ENCODE results near the gene PCF11.
"Not testable (repeated sequence)": the region's sequence is repeated elsewhere in the genome, so short reads cannot be mapped to it uniquely, and the experiment has no call there.

Gene PCF11

GRCh38 chr11:83193315-83194280 is 36.7 kb downstream of the PCF11 start, which contains the start of gene ANKRD42:
Gene ANKRD42 (plus strand): TSS chr11:83193712. CDS start chr11:83194671, 959 bp downstream.
- peak; percentile 96 for DNase-seq

GRCh38 chr11:83194281-83195142 is 37.6 kb downstream of the PCF11 start:
- peak; percentile 78 for DNase-seq

- no peak for DNase-seq
Observed at GRCh38 chr11:83195143-83195466, 38.2 kb downstream of the PCF11 start.

GRCh38 chr11:83195649-83196048 is 38.7 kb downstream of the PCF11 start:
- no peak for DNase-seq

GRCh38 chr11:83200035-83200434 is 43.1 kb downstream of the PCF11 start:
- no peak for DNase-seq

- DNase-seq: no peak
Observed at GRCh38 chr11:83205608-83206185, 48.8 kb downstream of the PCF11 start.

- DNase-seq: no peak
Observed at GRCh38 chr11:83206221-83206620, 49.3 kb downstream of the PCF11 start.

GRCh38 chr11:83206771-83207382 is 49.9 kb downstream of the PCF11 start:
- not testable (repeated sequence) for DNase-seq

GRCh38 chr11:83219095-83219494 is 62.2 kb downstream of the PCF11 start:
- DNase-seq: no peak

- DNase-seq: no peak
Observed at GRCh38 chr11:83220260-83220659, 63.3 kb downstream of the PCF11 start.

GRCh38 chr11:83221694-83222093 is 64.8 kb downstream of the PCF11 start:
- no peak for DNase-seq

- DNase-seq: no peak
Observed at GRCh38 chr11:83222499-83222898, 65.6 kb downstream of the PCF11 start.

- DNase-seq: no peak
Observed at GRCh38 chr11:83223457-83223856, 66.5 kb downstream of the PCF11 start.

GRCh38 chr11:83235825-83236224 is 78.9 kb downstream of the PCF11 start:
- DNase-seq: no peak
